Epithelial cell of prostate (primary cell): Measurements from ENCODE around the gene PTN.
"Not testable (repeated sequence)": the region's sequence is repeated elsewhere in the genome, so short reads cannot be mapped to it uniquely, and the experiment has no call there.

Experiments used
- DNase-seq: peaks from one replicate; pipeline ENCODE4 v3.0.0-alpha.2; 2011; ENCODE audit warnings: low read depth, low spot score
- H3K27ac ChIP-seq: fragments of 450-650 bp; 2 replicates; pipeline ENCODE4 v1.5.1; 2017; ENCODE audit warnings: mild to moderate bottlenecking

The PTN gene

DNA sequence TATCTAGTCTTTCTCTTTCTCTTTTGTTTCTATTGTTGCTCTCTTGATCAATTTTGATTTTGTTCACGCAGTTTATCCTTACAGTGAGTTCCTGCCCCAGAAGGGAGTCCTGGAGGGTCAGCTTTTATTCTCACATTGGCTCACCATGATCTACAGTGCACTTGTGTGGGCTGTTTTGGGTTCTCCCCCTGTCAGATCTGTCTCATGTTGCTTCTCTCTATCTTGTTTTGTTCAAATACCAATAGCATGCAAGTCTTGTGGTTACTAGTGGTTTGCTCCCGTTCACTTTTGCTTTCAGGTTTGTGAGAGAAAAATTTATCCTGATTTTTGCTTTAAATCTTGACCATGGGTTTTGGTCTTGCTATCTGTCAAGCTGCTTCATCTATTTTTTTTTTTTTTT is 74.3 kb downstream of the PTN start:
- no peak overlapping the region for H3K27ac ChIP-seq
- DNase-seq: no peak

GRCh38 chr7:137268001-137268865 is 75.3 kb downstream of the PTN start:
- DNase-seq, H3K27ac ChIP-seq: not testable (repeated sequence)

DNA sequence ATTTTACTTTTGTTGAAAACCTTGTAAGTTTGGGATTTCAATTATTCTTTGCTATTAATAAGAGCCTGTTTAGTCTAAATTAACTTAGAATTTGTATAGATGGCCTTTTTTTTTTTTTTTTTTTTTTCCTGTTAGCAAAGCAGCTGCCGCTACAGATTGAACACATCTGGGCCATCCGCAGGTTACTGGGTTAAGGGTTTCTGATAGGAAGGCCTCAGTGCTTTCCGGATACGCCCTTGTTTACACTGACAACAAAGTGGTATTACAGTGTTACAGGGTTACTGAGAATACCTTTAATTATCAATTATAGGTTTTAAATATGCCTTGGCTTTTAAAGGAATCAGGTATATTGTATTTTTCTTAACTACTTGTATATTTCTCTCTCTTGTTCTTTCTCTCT is 76.8 kb downstream of the PTN start:
- H3K27ac ChIP-seq: no peak overlapping the region
- no peak for DNase-seq

DNA sequence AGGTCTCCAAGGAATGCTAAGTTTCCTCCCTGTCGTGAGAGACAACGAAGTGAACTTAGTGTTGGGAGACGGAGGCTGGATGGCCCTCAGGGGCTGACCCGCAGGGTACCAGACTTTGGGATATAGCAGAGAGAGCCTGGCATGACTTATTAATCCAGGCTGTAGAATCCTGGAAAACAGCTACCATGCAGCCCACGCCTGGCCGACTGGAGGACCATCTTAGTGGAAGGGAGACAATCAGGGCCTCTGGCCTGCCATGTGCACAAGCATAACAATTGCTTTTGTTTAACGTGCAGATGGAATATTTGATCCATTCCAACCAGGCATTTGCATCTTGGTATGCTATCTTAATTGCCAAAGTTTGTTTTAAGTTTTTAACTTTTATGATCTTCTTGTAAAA is 78.1 kb downstream of the PTN start:
- DNase-seq, H3K27ac ChIP-seq: not testable (repeated sequence)

GRCh38 chr7:137262599-137262998 is 80.9 kb downstream of the PTN start:
- DNase-seq: no peak
- H3K27ac ChIP-seq: no peak overlapping the region

DNA sequence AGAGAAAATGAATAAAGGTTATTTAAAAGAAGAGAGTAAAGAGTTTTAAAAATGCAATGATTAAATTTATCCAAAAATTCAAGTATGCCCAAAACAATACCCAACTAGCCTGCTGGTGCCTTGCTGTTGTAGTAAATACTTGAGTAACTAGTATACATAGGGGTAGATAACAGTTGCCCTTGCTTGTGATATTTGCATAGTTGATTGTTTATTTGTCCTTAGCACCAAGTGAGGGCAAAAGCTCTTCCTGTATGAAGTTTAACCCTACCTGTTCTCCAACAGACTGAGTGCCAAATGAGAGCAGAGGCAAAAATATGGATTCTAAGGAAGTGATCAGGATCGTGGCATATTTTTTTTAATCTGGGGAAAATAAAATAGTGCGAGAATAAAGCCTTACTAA is 85.0 kb downstream of the PTN start:
- no peak for DNase-seq
- H3K27ac ChIP-seq: no peak overlapping the region

GRCh38 chr7:137254766-137255165 is 88.8 kb downstream of the PTN start:
- no peak for DNase-seq
- no peak overlapping the region for H3K27ac ChIP-seq

- no peak overlapping the region for H3K27ac ChIP-seq
- DNase-seq: no peak
Measured at GRCh38 chr7:137245890-137246289, 97.6 kb downstream of the PTN start.

DNA sequence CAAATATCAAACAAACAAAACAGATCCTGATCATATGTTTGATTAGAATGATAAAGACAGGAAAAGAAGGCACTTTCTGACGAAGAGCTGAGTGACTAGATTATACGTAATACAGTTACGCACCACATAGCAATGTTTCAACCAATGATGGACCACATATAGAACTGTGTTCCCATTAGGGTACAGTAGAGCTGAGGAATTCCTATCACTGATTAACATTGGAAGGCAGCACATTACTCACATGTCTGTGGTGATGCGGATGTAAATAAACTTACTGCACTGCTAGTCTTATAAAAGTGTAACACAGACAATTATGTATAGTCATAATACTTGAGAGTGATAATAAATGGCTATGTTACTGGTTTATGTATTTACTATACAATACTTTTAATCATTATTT is 98.3 kb downstream of the PTN start:
- H3K27ac ChIP-seq: no peak overlapping the region
- no peak for DNase-seq

DNA sequence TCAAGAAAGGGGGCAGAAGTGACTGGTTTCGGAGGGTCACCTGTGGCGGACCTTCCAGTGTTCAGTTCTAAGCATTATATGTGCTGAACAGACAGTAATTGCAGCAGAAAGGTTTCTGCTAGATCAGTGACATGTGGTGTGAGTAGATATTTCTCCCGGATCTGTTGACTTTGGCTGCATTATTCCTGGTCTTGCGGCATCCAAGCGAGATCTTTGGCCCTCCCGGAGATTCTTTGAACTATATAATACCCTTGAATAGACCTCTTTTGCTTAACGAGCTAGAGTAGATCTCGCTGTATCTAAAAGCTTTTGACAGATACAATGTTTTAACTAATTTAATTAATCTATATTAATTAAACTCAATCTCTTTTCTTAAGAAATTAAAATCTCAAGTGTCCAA is 99.8 kb downstream of the PTN start:
- no peak overlapping the region for H3K27ac ChIP-seq
- no peak for DNase-seq

DNA sequence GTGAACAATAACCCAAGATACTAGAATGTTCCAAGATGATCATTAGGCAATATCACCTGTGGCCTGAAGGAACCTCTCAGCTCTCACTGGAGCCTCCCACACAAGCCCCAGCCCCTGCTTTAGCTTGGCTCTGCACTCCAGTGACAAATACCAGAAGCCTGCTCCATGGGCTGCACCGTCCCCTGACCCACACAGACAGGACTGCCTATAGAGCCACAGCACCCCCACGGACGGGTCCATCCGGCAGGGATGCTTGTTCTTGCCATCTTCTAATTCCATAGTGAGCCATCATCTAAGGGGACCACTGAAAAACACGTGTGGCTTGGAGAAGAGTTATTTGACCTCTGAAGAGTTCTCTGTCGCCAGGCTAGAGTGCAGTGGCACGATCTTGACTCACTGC is 100.9 kb downstream of the PTN start:
- no peak for DNase-seq
- no peak overlapping the region for H3K27ac ChIP-seq

DNA sequence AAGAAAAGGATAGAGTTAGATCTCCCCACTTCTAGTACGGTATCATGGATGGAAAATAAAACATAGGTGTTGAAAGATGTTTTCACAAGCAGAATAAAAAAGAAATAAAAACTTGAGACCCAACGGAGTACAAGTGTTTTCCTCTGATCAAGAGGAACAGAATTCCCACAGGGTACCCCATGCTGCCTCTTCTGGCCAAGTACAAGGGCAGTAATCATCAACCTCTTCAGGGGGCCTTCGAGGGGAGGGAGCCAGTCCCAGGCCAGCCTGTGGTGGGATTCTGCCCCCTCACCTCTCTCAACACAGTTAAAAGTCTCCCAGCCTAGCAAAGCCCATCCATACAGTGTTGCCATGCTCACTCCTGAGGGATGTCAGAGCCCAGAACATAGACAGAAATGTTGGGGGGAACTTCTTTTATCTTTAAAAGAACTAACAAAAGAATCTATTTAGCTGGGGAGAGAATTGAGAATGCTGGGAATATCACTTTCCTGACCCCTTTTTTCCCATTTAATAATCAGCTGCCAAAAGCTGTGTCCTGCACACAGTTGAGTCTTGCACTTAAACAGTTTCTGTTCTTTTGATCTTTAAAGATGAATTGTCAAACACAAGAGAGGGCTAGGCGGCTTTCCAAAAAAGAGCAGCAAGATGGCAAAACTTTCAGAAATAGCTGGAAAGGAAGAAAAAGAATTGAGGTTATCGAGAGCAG is 101.7 kb downstream of the PTN start:
- no peak overlapping the region for H3K27ac ChIP-seq
- DNase-seq: no peak

GRCh38 chr7:137239186-137239585 is 104.3 kb downstream of the PTN start:
- not testable (repeated sequence) for DNase-seq, H3K27ac ChIP-seq

DNA sequence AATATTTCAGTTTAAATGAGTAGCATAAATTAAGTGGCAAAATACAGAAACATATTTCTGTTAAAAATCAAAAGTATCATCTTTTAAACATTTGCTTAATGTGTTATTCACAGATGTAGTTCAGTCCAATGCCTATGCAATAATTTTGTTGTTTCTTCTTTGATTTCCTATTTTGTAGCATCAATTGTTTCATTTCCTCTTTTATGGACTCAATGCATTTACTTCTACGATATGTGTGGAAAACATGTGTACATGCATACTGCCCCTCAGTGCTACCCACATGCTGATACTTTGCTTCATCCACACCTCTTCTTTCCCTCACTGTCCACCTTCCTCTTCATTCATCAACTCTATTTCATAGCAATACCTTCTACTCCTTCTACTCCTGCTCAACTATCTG is 108.1 kb downstream of the PTN start:
- no peak for DNase-seq
- no peak overlapping the region for H3K27ac ChIP-seq

DNA sequence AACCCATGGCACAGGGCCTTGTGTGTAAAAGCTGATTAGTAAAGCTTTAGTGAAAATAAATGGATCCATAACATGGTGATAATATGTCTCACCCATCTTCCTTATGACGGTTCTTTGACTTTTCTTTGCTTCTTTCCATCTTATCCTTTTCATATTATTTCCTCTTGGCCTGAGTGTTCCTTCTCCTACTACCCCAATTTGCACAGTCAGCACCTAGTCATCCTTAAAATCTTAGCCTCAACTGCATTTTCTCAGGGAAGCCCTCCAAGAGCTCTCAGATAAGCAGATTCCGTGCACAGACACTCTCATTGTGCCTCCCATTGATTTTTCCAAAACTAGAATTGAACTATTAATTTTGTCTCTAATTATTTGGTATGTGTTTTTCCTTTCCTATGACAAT is 112.4 kb downstream of the PTN start:
- H3K27ac ChIP-seq: no peak overlapping the region

DNA sequence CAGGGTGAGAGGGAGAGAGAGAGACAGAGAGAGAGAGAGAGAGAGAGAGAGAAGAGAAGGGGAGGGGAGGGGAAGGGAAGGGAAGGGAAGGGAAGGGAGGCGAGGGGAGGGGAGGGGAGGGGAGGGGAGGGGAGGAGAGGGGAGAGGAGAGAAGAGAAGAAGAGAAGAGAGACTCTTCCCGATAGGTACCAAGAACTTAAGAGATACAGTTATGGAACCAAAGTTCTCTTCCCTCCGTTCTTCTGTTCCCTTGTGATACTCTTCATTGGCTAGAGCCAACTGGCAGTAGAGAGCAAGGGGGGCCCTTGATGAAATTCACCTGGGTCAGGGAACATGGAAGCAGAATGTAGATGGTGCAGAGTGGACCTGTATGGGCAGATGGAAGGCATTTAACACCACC is 122.1 kb downstream of the PTN start:
- no peak overlapping the region for H3K27ac ChIP-seq
- DNase-seq: no peak

More for the DNA sequence above, 112.4 kb downstream of the PTN start:
- DNase-seq: no peak

- no peak overlapping the region for H3K27ac ChIP-seq
- no peak for DNase-seq
Measured at GRCh38 chr7:137213744-137214143, 129.8 kb downstream of the PTN start.

- no peak overlapping the region for H3K27ac ChIP-seq
- no peak for DNase-seq
Measured at GRCh38 chr7:137209151-137209817, 134.2 kb downstream of the PTN start.

GRCh38 chr7:137206770-137207169 is 136.8 kb downstream of the PTN start:
- no peak overlapping the region for H3K27ac ChIP-seq
- DNase-seq: no peak

DNA sequence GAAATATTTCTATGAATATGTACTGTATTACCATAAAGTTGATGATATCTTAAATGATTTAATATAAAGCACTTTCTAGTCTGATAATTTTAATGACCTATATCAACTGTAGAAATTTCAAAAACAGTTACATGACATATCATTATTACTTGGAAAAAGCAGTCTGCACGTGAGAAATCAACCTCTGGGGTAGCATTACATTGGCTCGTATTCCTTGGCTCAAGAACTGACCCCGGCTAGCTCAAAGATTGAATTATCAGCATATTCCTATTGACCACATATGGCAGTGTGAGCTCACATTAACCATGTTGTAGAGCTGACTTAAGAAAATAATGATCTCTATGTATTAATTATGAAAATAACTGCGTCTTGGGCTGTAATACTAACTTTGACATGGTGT is 139.3 kb downstream of the PTN start:
- H3K27ac ChIP-seq: no peak overlapping the region
- DNase-seq: no peak

DNA sequence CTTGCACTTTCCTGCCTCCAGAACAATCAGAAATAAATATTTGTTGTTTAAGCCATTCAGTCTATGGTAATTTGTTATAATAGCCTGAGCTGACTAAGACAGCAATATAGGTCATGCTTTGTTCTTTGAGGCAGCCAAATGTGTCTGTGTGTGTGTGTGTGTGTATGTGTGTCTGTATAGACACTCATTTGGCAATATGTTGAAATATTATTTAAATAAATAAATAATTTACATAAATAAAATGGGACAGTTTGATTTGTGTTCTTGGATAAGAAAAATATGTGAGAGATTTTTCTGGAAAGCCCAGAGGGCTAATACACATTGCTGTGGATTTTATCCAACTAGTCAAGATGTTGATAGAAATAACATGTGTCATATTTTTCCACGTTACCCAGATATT is 140.2 kb downstream of the PTN start:
- H3K27ac ChIP-seq: no peak overlapping the region
- no peak for DNase-seq
